Astrocyte of the cerebellum (primary cell): Measurements from ENCODE around the gene IFIT1.
"Not testable (repeated sequence)": the region's sequence is repeated elsewhere in the genome, so short reads cannot be mapped to it uniquely, and the experiment has no call there.

Experiments used
- DNase-seq: peaks from one replicate; pipeline ENCODE4 v3.0.0-alpha.2; 2011; ENCODE audit warnings: low read depth
- H3K4me3 ChIP-seq: 2 replicates; pipeline ENCODE4 v1.5.1; 2011; ENCODE audit warnings: mild to moderate bottlenecking, low read depth, low read length, moderate library complexity
- in situ Hi-C: cut with HindIII; loops from 2 replicates; pipeline ENCODE4 v1.10.0; 2017; ENCODE audit warnings: low sequenced_read_pairs
- TF ChIP-seq, protein P1 (sequence below): IDR thresholded peaks from 2 replicates; pipeline ENCODE4 v1.5.1; 2012; ENCODE audit warnings: low read length, low read depth, moderate library complexity, mild to moderate bottlenecking; ENCODE audit errors: missing control alignments

The IFIT1 gene

GRCh38 chr10:89412276-89412675 lies 19.9 kb downstream of the IFIT1 start:
- DNase-seq, H3K4me3 ChIP-seq: not testable (repeated sequence)
- in situ Hi-C loops, result loop anchor here (25.0 kb wide), 1 partner anchor 1175 kb away; no protein-coding TSS in a partner anchor

- no peak for DNase-seq
- in situ Hi-C loops, result loop anchor here (25.0 kb wide), 1 partner anchor 1174 kb away; no protein-coding TSS in a partner anchor
- peak overlapping the region; percentile 80 for H3K4me3 ChIP-seq
- TF ChIP-seq, protein P1, sequence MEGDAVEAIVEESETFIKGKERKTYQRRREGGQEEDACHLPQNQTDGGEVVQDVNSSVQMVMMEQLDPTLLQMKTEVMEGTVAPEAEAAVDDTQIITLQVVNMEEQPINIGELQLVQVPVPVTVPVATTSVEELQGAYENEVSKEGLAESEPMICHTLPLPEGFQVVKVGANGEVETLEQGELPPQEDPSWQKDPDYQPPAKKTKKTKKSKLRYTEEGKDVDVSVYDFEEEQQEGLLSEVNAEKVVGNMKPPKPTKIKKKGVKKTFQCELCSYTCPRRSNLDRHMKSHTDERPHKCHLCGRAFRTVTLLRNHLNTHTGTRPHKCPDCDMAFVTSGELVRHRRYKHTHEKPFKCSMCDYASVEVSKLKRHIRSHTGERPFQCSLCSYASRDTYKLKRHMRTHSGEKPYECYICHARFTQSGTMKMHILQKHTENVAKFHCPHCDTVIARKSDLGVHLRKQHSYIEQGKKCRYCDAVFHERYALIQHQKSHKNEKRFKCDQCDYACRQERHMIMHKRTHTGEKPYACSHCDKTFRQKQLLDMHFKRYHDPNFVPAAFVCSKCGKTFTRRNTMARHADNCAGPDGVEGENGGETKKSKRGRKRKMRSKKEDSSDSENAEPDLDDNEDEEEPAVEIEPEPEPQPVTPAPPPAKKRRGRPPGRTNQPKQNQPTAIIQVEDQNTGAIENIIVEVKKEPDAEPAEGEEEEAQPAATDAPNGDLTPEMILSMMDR, result no peak
Measured at GRCh38 chr10:89413398-89413912, 21.0 kb downstream of the IFIT1 start.

DNA sequence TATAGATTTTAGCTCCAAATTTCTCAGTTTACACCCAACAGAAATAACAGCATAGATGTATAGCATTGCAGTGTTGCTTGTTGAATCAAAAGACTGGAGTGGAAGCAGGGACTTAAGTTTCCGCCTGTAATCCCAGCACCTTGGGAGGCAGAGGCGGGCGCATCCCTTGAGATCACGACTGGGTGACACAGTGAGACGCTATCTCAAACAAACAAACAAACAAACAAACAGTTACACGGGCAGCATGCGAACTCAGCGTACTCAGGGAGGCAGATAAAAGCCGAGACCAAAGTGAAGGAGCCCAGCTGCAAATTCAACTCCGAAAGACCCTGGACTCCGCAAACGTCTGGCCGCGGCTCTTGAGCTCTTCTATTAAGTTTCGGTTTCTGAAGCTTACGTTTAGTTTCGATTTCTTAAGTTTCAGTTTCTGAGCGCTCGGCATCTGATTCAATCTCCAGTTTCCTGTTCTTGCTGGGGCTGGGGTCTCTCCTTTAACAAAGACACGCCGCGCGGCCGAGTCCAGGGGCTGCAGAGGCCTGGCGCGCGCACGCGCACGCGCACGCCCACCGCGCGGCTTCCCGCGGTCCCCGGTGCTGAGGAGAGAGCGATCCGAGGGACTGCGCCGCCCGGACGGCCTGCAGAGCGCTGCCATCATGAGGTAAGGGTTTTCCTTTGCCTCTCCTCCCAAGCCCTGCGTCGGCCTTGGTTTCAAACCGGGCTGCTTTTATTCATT lies 21.9 kb downstream of the IFIT1 start, which contains the start of gene IFIT5:
Gene IFIT5, plus strand, starts transcription at position 423 of the 733 bp plus-strand sequence. Its CDS starts 231 bp downstream, at position 654.
- in situ Hi-C loops, result loop anchor here (25.0 kb wide), 1 partner anchor 1173 kb away; no protein-coding TSS in a partner anchor
- TF ChIP-seq, protein P1, result no peak
- peak within 1 kb of the TSS; percentile 80 for H3K4me3 ChIP-seq
- DNase-seq, result no peak

- DNase-seq, result no peak
- in situ Hi-C loops, result loop anchor here (25.0 kb wide), 1 partner anchor 1172 kb away; no protein-coding TSS in a partner anchor
- H3K4me3 ChIP-seq, result peak overlapping the region; percentile 80
- TF ChIP-seq, protein P1, result no peak
Measured at GRCh38 chr10:89414879-89415821, 22.7 kb downstream of the IFIT1 start.

GRCh38 chr10:89416465-89416864 lies 24.0 kb downstream of the IFIT1 start:
- no peak for DNase-seq
- in situ Hi-C loops, result loop anchor here (25.0 kb wide), 1 partner anchor 1171 kb away; no protein-coding TSS in a partner anchor
- TF ChIP-seq, protein P1, result no peak
- no peak overlapping the region for H3K4me3 ChIP-seq

DNA sequence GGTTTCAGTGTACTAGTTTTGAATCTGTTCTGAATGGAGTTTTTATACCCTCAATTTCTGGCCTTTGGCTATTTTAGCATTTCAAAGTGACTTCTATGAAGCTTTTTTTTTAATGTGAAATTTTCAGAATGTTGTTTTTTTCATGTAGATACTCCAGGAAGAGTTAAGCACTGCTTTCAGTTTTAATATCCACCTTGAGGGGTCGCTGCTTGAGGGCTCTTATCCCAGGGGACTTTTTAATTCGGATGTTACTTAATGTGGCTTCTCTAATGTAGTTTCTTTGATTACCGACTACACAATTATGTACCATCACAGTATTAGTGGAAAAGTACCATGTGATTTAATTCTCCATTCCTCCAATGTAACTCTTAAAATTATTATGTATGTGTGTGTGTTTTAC lies 27.1 kb downstream of the IFIT1 start:
- no peak overlapping the region for H3K4me3 ChIP-seq
- in situ Hi-C loops, result loop anchor here (25.0 kb wide), 1 partner anchor 1168 kb away; no protein-coding TSS in a partner anchor
- DNase-seq, result no peak
- TF ChIP-seq, protein P1, result peak; percentile 57
